Mesodermal cell (in vitro differentiated cells): ENCODE measurements around the gene JAK1.

Experiments
- H3K27ac ChIP-seq: 2 replicates; pipeline ENCODE4 v1.7.0; 2013; ENCODE audit warnings: mild to moderate bottlenecking, low read depth, low read length, moderate library complexity; ENCODE audit not compliant: severe bottlenecking
- H3K36me3 ChIP-seq: 2 replicates; pipeline ENCODE4 v1.7.1; 2013; ENCODE audit warnings: mild to moderate bottlenecking, low read length, moderate library complexity; ENCODE audit not compliant: control insufficient read depth, insufficient read depth
- H3K4me1 ChIP-seq: one replicate; pipeline ENCODE4 v1.7.1; 2013; ENCODE audit warnings: mild to moderate bottlenecking, low read length; ENCODE audit not compliant: insufficient read depth, control insufficient read depth, poor library complexity, severe bottlenecking
- H3K4me3 ChIP-seq: 2 replicates; pipeline ENCODE4 v1.7.0; 2013; ENCODE audit warnings: low read length, control low read depth, mild to moderate bottlenecking; ENCODE audit not compliant: insufficient read depth, poor library complexity, severe bottlenecking; ENCODE audit errors: extremely low read depth
- H3K9me3 ChIP-seq: 2 replicates; pipeline ENCODE4 v1.7.1; 2013; ENCODE audit warnings: mild to moderate bottlenecking, low read length, moderate library complexity; ENCODE audit not compliant: control insufficient read depth
- WGBS, 2 experiments: methylation state at CpG; one replicate each; pipeline ENCODE4 v1.1.5; 2013; ENCODE audit warnings: missing lambda C conversion rate in 2 of 2; ENCODE audit not compliant: insufficient coverage in 2 of 2; 5-methylcytosine and 5-hydroxymethylcytosine counted together

The JAK1 gene

GRCh38 chr1:64903593-64903992 is 62.8 kb downstream of the JAK1 start:
- H3K4me1 ChIP-seq, result peaks cover 4% of the 10 kb centered on the region
- H3K9me3 ChIP-seq, result no peaks in the 10 kb centered on the region
- no peak overlapping the region for H3K4me3 ChIP-seq
- no peak overlapping the region for H3K27ac ChIP-seq
- H3K36me3 ChIP-seq, result no peaks in the 10 kb centered on the region
- WGBS, 2 experiments, result 100% methylated on average over 1 of the region's 1 CpG; no CpG with 5 or more reads in 1 of the 2 experiments

- H3K4me1 ChIP-seq, result peaks cover 9% of the 10 kb centered on the region
- no peak overlapping the region for H3K4me3 ChIP-seq
- H3K9me3 ChIP-seq, result no peaks in the 10 kb centered on the region
- H3K27ac ChIP-seq, result no peak overlapping the region
- no CpG with 5 or more reads among the region's 2 CpGs for WGBS, 2 experiments
- H3K36me3 ChIP-seq, result no peaks in the 10 kb centered on the region
These were observed 64.7 kb downstream of the JAK1 start for GRCh38 chr1:64901663-64902062.

DNA sequence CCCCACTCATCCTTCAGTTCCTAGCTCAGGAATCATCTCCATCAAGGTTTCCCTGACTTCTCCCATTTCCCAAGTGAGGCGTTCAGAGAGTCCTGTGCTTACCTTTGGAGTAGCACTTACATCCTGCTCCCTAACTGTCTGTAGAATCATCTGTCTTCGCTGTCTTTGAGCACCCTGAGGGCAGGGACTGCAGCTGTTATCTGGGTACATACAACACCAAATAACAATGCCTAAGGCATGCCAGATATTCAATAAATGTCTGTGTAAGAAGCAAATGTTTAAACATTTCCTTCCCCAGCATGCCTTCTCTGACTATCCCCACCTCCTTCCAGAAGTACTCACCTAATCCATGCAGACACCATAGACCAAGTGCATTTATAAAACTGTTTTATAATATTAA is 65.4 kb downstream of the JAK1 start:
- 87 to 100% methylated on average over 1 to 2 of the region's 2 CpGs for WGBS, 2 experiments
- peaks cover 16% of the 10 kb centered on the region for H3K4me1 ChIP-seq
- H3K4me3 ChIP-seq, result no peak overlapping the region
- no peak overlapping the region for H3K27ac ChIP-seq
- no peaks in the 10 kb centered on the region for H3K9me3 ChIP-seq
- no peaks in the 10 kb centered on the region for H3K36me3 ChIP-seq

DNA sequence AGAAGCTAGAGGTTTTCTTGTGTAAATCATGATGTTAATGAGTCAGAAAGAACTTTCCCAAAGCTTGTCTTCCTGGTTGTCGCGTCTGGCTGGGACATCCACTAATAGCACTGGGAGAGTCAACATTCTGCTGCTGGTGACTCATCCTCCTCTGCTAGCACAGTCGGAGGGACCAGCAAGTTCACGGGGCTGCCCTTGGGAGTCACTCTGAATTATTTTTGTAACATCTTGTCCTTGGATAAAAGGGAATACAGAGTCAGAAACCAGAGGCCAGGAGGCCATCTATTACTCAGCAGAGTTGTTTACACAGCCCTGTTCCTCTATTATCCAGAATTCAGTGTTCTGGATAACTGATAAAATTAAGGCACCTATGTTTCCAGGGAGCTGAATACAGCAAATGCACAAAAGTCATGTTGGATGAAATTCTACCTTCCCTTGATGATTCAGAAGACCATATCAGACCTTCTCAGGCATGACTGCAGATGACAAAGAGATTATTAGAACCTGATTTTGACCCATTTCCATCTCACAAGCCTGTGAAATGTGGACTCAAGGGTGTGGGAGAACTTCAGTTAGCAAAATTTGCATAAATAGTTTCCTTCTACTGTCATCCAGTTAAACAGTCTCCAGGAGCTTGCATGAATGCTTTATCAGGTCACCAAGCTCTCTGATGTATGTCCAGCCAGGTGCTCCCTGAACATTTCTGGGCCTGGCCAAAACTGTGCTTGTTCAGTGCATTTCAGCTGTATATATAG is 68.1 kb downstream of the JAK1 start:
- WGBS, 2 experiments, result 3 to 17% methylated on average over 4 of the region's 4 CpGs
- no peak overlapping the region for H3K4me3 ChIP-seq

GRCh38 chr1:64896551-64896950 is 69.8 kb downstream of the JAK1 start:
- Histone ChIP-seq H3K9me3 (no peaks in the 10 kb centered on the region), H3K27ac (no peak overlapping the region), H3K36me3 (no peaks in the 10 kb centered on the region), H3K4me3 (no peak overlapping the region), H3K4me1 (peaks cover 22% of the 10 kb centered on the region)
- 100% methylated on average over 4 of the region's 8 CpGs; no CpG with 5 or more reads in 1 of the 2 experiments for WGBS, 2 experiments

More for the DNA sequence above, 68.1 kb downstream of the JAK1 start:
- peak overlapping the region; percentile 92 for H3K27ac ChIP-seq
- H3K36me3 ChIP-seq, result no peaks in the 10 kb centered on the region
- peaks cover 17% of the 10 kb centered on the region for H3K4me1 ChIP-seq
- H3K9me3 ChIP-seq, result no peaks in the 10 kb centered on the region

- 100% methylated on average over 2 of the region's 2 CpGs for WGBS, 2 experiments
- Histone ChIP-seq H3K36me3 (no peaks in the 10 kb centered on the region), H3K4me1 (peaks cover 18% of the 10 kb centered on the region), H3K27ac (no peak overlapping the region), H3K4me3 (no peak overlapping the region), H3K9me3 (no peaks in the 10 kb centered on the region)
These were observed 70.8 kb downstream of the JAK1 start for GRCh38 chr1:64895500-64895899.

DNA sequence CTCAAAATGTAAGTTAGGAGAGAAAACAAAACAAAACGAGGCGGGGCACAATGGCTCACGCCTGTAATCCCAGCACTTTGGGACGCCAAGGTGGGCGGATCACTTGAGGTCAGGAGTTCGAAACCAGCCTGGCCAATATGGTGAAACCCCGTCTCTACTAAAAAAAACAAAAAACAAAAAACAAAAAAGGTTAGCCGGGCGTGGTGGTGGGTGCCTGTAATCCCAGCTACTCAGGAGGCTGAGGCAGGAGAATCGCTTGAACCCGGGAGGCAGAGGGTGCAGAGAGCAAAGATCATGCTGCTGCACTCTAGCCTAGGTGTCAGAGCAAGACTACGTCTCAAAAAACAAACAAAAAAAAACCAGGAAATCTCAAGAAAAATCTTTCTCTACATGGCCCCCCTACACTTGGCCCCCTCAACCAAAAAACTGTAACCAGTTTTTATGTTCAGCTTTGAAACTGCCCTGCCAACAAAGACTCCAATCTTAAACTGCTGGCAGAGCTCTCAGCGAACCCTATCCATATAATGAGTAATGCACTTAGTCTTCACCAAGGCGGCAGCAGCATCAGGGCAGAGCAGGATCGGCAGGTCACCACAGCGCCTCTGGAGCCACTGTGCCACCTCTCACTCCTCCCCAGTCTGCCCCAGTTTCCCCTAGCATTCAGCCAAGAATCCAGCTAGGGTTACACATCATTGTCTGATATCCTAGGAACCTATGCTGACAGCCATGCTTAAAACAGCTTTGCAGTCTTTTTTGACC is 71.7 kb downstream of the JAK1 start:
- Histone ChIP-seq H3K9me3 (no peaks in the 10 kb centered on the region), H3K4me1 (peaks cover 18% of the 10 kb centered on the region), H3K27ac (no peak overlapping the region), H3K4me3 (no peak overlapping the region), H3K36me3 (no peaks in the 10 kb centered on the region)
- WGBS, 2 experiments, result 92 to 95% methylated on average over 14 to 15 of the region's 16 CpGs

GRCh38 chr1:64893921-64894320 is 72.4 kb downstream of the JAK1 start:
- Histone ChIP-seq H3K27ac (no peak overlapping the region), H3K36me3 (no peaks in the 10 kb centered on the region), H3K4me1 (peaks cover 18% of the 10 kb centered on the region), H3K4me3 (no peak overlapping the region), H3K9me3 (no peaks in the 10 kb centered on the region)
- 98 to 100% methylated on average over 4 of the region's 4 CpGs for WGBS, 2 experiments

- Histone ChIP-seq H3K36me3 (no peaks in the 10 kb centered on the region), H3K4me1 (peaks cover 17% of the 10 kb centered on the region), H3K4me3 (no peak overlapping the region), H3K9me3 (no peaks in the 10 kb centered on the region), H3K27ac (no peak overlapping the region)
- 60% methylated on average over 1 of the region's 5 CpGs; no CpG with 5 or more reads in 1 of the 2 experiments for WGBS, 2 experiments
These were observed 73.5 kb downstream of the JAK1 start for GRCh38 chr1:64892576-64893573.

DNA sequence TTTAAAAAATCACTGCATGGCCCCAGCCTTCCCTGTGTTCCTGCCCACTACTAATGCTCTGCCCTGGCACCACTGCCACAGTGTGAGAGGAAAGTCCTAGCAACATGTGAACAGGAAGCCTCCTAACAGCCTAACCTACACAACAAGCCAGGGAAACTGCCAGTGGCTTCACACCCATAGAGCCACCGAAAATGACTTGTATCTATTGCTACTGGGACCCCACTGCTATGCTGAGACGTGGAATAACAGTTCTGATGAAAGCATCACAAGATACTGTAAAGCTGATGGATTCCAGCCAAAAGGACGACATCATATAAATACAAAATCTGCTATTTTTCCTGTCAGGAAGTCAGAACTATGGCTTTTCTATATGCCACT is 74.9 kb downstream of the JAK1 start:
- Histone ChIP-seq H3K4me3 (no peak overlapping the region), H3K36me3 (no peaks in the 10 kb centered on the region), H3K9me3 (no peaks in the 10 kb centered on the region), H3K27ac (peak overlapping the region; percentile 19), H3K4me1 (peaks cover 15% of the 10 kb centered on the region)
- 89 to 90% methylated on average over 3 of the region's 3 CpGs for WGBS, 2 experiments
